Lower leg skin (tissue), 4 donors: Measurements from ENCODE around the gene SSX2IP. TPM values are rescaled to one million over a fixed set of nuclear protein-coding genes. Genes with fewer than 3 reads are reported as not detected.

Source experiments
- DNase-seq, 2 donors: peaks; one replicate each; pipeline ENCODE4 v3.0.0-alpha.2; 2019; ENCODE audit warnings: low spot score in 2 of 2
- H3K4me3 ChIP-seq: fragments of 200-600 bp; sonication (generic); 2 replicates; pipeline ENCODE4 v1.5.1; 2017; ENCODE audit warnings: mild to moderate bottlenecking, low read depth; ENCODE audit not compliant: poor library complexity, severe bottlenecking
- CTCF ChIP-seq, 3 donors: fragments of 450-650 bp; IDR thresholded peaks; one replicate each; pipeline ENCODE4 v1.5.1; 2016; ENCODE audit warnings: antibody characterized with exemption in 3 of 3, mild to moderate bottlenecking in 3 of 3, moderate library complexity in 2 of 3
- POLR2A ChIP-seq, 2 donors: fragments of 450-650 bp; IDR thresholded peaks; one replicate each; pipeline ENCODE4 v1.6.1; 2016 to 2017; ENCODE audit warnings: antibody characterized with exemption in 2 of 2, mild to moderate bottlenecking in 1 of 2, moderate library complexity in 1 of 2
- WGBS, 2 donors: methylation state at CpG; one replicate each; pipeline ENCODE4 v1.1.5; 2018; 5-methylcytosine and 5-hydroxymethylcytosine counted together
- intact Hi-C: fragments of 100-400 bp; cut with DNase I; formaldehyde crosslinking; loops from one replicate; pipeline ENCODE4 v1.15.0; 2023; ENCODE audit warnings: low total_unique reads
- total RNA-seq, 4 donors: library from RNA; depleted of rRNA; stranded (reverse); fragments of >200 nt; gene quantifications; one replicate each; pipeline ENCODE4 v1.1.0, GENCODE V29; 2016

SSX2IP gene
- total RNA-seq, 4 donors from 2014 or later = 6.7 to 9.3 (median 8.8) TPM

DNA sequence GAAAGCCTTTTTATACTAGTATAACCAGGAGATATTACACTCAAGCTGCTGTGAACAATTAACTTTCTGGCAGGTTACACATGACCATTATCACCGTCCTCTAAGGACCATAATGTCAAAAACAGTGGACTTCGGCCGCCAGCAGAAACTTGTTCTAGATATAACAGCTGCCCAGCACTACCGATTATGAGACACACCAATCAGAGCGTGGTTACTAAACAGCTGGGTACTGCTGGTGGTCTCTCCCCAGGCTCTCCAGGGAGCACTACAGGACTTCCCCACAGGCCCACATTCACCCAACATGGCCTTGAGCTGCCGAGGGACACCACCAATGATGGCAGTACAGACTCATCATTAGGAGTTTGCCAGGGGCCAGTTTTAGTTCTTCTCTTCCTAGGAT is 58.1 kb downstream of the SSX2IP start:
- TF ChIP-seq POLR2A (IDR thresholded peaks at IDR 0.05) (no peak), CTCF (IDR thresholded peaks at IDR 0.05) (no peak)
- H3K4me3 ChIP-seq = no peak overlapping the region
- no peak for DNase-seq
- 70 to 73% methylated on average over 6 of the region's 6 CpGs for WGBS, 2 donors
- intact Hi-C loops = no loop called here

GRCh38 chr1:84624876-84625275 is 65.4 kb downstream of the SSX2IP start:
- intact Hi-C loops = loop anchor here (5.0 kb wide), 1 partner anchor 312 kb away; no protein-coding TSS in a partner anchor
- DNase-seq = no peak
- TF ChIP-seq POLR2A (IDR thresholded peaks at IDR 0.05) (no peak), CTCF (IDR thresholded peaks at IDR 0.05) (no peak)
- WGBS, 2 donors = 84 to 89% methylated on average over 5 of the region's 5 CpGs
- no peak overlapping the region for H3K4me3 ChIP-seq

DNA sequence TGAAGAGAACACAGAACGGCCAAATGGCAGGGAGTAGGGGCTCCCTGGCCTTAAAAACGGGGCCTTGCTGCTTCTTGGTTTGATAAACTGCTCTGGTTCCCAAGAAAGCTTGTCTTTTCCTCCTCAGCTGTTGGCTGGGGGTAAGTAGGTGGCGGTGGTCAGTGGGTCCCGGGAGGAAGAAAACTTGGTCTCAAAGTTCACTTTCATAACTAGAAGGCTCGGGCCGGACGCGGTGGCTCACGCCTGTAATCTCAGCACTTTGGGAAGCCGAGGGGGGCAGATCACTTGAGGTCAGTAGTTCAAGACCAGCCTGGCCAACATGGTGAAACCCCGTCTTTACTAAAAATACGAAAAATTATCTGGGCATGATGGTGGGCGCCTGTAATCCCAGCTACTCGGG is 68.7 kb downstream of the SSX2IP start:
- WGBS, 2 donors = 89% methylated on average over 14 of the region's 14 CpGs
- TF ChIP-seq POLR2A (IDR thresholded peaks at IDR 0.05) = no peak
- TF ChIP-seq CTCF (IDR thresholded peaks at IDR 0.05) = no peak
- H3K4me3 ChIP-seq = no peak overlapping the region
- intact Hi-C loops = loop anchor here (5.0 kb wide), 1 partner anchor 316 kb away; no protein-coding TSS in a partner anchor
- no peak for DNase-seq

- WGBS, 2 donors = 0% methylated on average over 23 to 30 of the region's 46 CpGs
- peak overlapping the region; percentile 37 for H3K4me3 ChIP-seq
- intact Hi-C loops = loop anchor here (5.0 kb wide), 1 partner anchor 316 kb away; no protein-coding TSS in a partner anchor
- DNase-seq = peak; percentile 47 to 93
- peak in 1 of 3 donors; percentile 66 for TF ChIP-seq CTCF (IDR thresholded peaks at IDR 0.05)
- no peak for TF ChIP-seq POLR2A (IDR thresholded peaks at IDR 0.05)
Measured at GRCh38 chr1:84620720-84621313, 69.4 kb downstream of the SSX2IP start.

DNA sequence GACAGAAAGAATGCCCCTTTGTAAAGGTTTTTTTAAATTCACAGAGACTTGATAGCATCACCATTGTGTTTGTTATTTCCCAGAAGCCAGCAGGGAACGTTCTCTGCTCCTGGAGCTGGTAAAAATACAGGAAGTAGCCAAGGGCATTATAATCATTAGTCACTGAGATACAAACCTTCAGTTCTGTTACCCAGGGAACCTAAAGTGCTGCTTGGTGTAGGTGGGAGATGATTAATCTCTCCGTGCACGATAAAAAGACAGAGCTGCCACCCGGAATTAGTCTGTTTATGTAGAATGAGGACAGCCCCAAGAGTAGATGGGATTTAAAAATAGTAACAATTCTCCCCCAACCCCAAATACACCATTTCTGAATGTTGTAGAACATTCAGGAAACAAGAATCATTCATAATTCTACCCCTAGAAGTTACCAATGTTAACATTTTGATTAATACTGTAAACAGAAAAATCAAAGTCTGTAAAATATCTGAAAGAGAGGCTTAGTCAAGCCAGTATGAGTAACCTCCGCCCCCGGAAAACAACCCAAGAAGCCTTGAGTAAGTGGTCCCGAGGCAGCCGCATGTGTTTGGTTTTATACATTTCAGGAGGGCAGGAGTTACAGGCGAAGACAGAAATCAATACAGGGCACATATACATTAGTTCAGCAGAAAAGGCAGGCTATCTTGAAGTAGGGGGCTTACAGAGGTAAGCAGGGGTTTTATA is 70.7 kb downstream of the SSX2IP start:
- DNase-seq = no peak
- intact Hi-C loops = loop anchor here (5.0 kb wide), 1 partner anchor 318 kb away; no protein-coding TSS in a partner anchor
- 43 to 55% methylated on average over 9 of the region's 9 CpGs for WGBS, 2 donors
- H3K4me3 ChIP-seq = no peak overlapping the region
- no peak for TF ChIP-seq POLR2A (IDR thresholded peaks at IDR 0.05)
- TF ChIP-seq CTCF (IDR thresholded peaks at IDR 0.05) = no peak
